ENCODE measurements around the gene GPS1.
A peak's percentile ranks its signal among the peaks of the same experiment; 100 is the strongest.

GPS1 gene

DNA sequence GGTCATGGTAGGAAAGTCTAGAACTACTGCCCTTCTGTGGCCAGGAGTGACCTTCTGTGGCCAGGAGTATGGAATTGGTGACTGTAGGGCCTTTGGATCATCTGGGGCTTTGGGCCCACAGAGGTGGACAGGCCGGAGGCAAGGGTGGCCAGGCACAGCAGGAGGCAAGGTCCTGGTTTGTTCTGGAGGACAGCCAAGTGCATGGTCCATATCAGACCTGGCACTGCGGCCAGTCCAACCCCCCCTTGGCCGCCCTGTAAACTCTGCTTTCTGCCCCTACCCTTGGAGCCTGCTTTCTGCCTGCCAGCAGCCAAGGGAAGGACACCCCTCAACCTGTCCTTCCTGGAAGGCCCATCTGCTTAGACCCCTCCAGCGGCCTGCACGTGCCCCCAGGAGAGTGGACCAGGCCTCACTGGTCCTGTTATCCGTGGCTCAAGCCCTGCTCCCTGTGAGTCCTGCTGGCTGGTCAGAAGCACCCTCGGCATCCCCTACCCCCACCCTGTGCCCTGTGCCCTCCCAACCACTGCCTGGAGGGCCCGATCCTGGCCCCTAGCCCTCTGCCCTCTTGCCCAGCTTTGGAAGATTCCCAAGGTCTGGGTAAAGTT lies 11.9 kb upstream of the GPS1 start:
- no peak for DNase-seq (ENCODE audit: low read depth)
- H3K4me3 ChIP-seq (ENCODE audit: control insufficient read depth, low read depth, low read length) = no peak overlapping the region
- TF ChIP-seq, protein P1, sequence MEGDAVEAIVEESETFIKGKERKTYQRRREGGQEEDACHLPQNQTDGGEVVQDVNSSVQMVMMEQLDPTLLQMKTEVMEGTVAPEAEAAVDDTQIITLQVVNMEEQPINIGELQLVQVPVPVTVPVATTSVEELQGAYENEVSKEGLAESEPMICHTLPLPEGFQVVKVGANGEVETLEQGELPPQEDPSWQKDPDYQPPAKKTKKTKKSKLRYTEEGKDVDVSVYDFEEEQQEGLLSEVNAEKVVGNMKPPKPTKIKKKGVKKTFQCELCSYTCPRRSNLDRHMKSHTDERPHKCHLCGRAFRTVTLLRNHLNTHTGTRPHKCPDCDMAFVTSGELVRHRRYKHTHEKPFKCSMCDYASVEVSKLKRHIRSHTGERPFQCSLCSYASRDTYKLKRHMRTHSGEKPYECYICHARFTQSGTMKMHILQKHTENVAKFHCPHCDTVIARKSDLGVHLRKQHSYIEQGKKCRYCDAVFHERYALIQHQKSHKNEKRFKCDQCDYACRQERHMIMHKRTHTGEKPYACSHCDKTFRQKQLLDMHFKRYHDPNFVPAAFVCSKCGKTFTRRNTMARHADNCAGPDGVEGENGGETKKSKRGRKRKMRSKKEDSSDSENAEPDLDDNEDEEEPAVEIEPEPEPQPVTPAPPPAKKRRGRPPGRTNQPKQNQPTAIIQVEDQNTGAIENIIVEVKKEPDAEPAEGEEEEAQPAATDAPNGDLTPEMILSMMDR (conservative IDR thresholded peaks at IDR 0.05; ENCODE audit: control insufficient read depth, insufficient read depth, low read depth, low read length) = no peak

DNA sequence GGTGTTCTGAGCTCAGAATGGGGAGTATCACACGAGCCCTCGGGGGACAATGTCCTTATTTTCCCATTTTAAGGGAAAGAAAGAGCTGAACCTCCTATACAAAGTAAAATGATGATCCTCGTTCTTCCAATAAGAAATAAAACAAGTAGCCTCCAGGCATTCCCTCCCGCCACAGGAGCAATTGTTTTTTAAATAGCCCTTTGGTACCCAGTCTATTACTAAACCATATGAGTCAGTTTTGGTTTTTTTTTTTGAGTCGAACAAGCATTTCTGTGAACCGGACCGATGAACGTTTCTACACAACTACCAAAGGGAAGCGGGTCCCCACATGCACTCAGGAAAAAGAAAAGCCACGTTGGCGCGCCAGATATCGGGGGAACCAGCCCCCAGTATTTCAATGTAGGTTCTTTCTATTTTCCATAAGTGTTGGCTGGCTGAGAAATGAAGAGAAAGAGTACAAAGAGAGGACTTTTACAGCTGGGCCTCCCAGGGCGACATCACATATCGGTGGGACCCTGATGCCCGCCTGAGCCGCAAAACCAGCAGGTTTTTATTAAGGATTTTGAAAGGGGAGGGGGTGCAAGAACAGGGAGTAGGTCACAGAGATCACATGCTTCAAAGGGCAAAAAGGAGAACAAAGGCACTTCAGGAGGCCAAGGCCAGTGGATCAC lies 10.4 kb upstream of the GPS1 start:
- TF ChIP-seq, protein P1 (conservative IDR thresholded peaks at IDR 0.05; ENCODE audit: control insufficient read depth, insufficient read depth, low read depth, low read length) = no peak
- H3K4me3 ChIP-seq (ENCODE audit: control insufficient read depth, low read depth, low read length) = no peak overlapping the region
- peak; percentile 40 for DNase-seq (ENCODE audit: low read depth)

DNA sequence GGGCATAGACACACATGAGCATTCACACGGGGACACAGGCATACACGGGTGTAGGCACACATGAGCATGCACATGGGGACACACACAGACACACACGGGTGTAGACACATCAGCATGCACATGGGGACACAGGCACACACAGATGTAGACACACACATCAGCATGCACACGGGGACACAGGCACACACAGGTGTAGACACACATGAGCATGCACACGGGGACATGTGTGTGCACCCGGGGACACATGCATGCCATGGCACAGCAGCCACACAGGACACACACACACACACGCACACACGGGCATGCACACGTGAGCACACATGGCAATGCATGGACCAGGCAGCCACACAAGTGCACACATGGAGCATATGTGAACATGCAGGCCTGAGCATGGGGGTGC lies 9.0 kb upstream of the GPS1 start:
- H3K4me3 ChIP-seq (ENCODE audit: control insufficient read depth, low read depth, low read length) = no peak overlapping the region
- DNase-seq (ENCODE audit: low read depth) = no peak
- TF ChIP-seq, protein P1 (conservative IDR thresholded peaks at IDR 0.05; ENCODE audit: control insufficient read depth, insufficient read depth, low read depth, low read length) = no peak

DNA sequence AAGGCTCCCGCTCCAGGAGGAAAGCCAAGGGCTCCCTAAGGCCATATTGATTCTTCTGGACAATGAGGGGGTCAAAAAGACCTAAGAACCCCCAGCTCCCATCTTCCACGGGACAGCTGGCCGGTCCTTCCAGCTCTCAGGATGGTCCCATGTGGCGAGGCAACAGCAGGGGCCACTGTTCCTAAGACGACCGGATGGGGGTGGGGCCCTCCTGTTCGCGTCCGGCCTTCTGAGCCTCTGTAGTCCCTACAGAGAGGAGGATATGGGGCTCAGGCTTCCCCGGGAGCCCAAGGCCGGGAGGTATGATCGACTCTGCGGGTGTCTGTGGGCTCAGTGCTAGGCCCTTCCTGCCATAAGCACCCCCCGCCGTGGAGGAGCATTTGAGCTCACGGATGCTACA lies 8.2 kb upstream of the GPS1 start:
- no peak overlapping the region for H3K4me3 ChIP-seq (ENCODE audit: control insufficient read depth, low read depth, low read length)
- TF ChIP-seq, protein P1 (conservative IDR thresholded peaks at IDR 0.05; ENCODE audit: control insufficient read depth, insufficient read depth, low read depth, low read length) = no peak
- DNase-seq (ENCODE audit: low read depth) = no peak

DNA sequence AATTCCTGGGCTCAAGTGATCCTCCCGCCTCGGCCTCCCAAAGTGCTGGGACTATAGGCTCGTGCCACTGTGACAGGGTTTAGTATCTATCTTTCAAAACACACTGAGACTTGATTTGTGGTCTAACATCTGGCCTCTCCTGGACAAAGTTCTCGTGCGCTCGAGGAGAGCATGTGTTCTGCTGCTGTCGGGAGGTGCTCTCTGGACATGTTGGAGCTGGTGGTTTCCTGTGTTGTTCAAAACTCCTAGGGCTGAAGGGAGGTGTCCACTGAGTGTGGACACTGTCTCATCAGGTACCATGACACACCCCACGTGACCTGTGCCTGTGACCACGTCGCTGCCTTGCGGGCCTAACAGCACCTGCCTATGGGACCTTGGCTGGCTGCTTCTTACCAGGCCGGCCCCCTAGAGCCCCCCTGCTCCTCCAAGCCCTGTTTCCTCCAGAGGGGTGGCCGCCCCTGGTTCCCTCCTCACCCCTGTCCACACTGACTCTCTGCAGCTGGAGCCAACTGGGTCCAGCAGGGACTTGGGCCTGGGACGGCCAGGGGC lies 5.7 kb upstream of the GPS1 start:
- TF ChIP-seq, protein P1 (conservative IDR thresholded peaks at IDR 0.05; ENCODE audit: control insufficient read depth, insufficient read depth, low read depth, low read length) = no peak
- H3K4me3 ChIP-seq (ENCODE audit: control insufficient read depth, low read depth, low read length) = no peak overlapping the region
- no peak for DNase-seq (ENCODE audit: low read depth)

DNA sequence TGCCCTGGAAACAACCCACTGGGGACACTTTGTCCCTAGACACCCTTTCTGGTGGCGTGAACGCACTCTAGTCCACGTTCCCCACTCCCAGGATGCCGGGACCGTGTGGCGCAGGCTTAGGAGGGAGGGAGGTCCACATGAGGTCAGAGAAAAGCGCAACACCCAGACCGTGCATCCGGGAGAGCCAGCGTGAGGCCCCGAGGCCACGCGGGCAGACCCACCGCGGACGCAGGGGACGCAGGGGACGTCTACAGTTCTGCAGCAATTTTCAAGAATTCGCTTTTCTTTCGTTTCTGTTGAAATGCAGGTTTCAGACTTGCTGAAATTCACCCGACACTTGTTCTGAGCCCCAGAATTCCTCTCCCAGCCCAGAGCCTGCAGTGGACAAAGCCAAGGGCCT lies 4.8 kb upstream of the GPS1 start:
- H3K4me3 ChIP-seq (ENCODE audit: control insufficient read depth, low read depth, low read length) = no peak overlapping the region
- TF ChIP-seq, protein P1 (conservative IDR thresholded peaks at IDR 0.05; ENCODE audit: control insufficient read depth, insufficient read depth, low read depth, low read length) = no peak
- DNase-seq (ENCODE audit: low read depth) = no peak
